GM06990 (cell line): ENCODE data around the gene SLC44A1.

Experiments used
- DNase-seq: peaks from one replicate; pipeline ENCODE4 v3.0.0-alpha.2; 2011; ENCODE audit not compliant: insufficient read length; ENCODE audit errors: extremely low read depth
- H3K27me3 ChIP-seq: replicated peaks from 2 replicates; pipeline ENCODE4 v1.6.0; 2011; ENCODE audit warnings: low read length; ENCODE audit not compliant: control insufficient read depth, insufficient read depth
- H3K36me3 ChIP-seq: 2 replicates; pipeline ENCODE4 v1.5.1; 2011; ENCODE audit warnings: low read length; ENCODE audit not compliant: control insufficient read depth, insufficient read depth
- H3K4me3 ChIP-seq: replicated peaks from 2 replicates; pipeline ENCODE4 v1.5.1; 2011; ENCODE audit warnings: low read depth, mild to moderate bottlenecking, control low read depth, low read length
- CTCF ChIP-seq: IDR thresholded peaks from 2 replicates; pipeline ENCODE4 v1.5.1; 2011; ENCODE audit warnings: low read length, control low read depth, mild to moderate bottlenecking, inconsistent platforms; ENCODE audit not compliant: insufficient read depth, poor library complexity, severe bottlenecking

The SLC44A1 gene

GRCh38 chr9:105438141-105438806, 193.8 kb downstream of the SLC44A1 start:
- no peak for TF ChIP-seq CTCF
- no peak for DNase-seq
- H3K4me3 ChIP-seq = no peak overlapping the region

GRCh38 chr9:105439428-105439827, 195.0 kb downstream of the SLC44A1 start:
- TF ChIP-seq CTCF = no peak
- DNase-seq = no peak
- no peak overlapping the region for H3K4me3 ChIP-seq
- no peaks in the 10 kb centered on the region for H3K36me3 ChIP-seq
- no peaks in the 10 kb centered on the region for H3K27me3 ChIP-seq

More at GRCh38 chr9:105438141-105438806, 193.8 kb downstream of the SLC44A1 start:
- H3K36me3 ChIP-seq = no peaks in the 10 kb centered on the region
- no peaks in the 10 kb centered on the region for H3K27me3 ChIP-seq

GRCh38 chr9:105441616-105442160, 197.2 kb downstream of the SLC44A1 start:
- H3K27me3 ChIP-seq = no peaks in the 10 kb centered on the region
- no peak for DNase-seq
- H3K4me3 ChIP-seq = no peak overlapping the region
- no peak for TF ChIP-seq CTCF
- no peaks in the 10 kb centered on the region for H3K36me3 ChIP-seq

- Histone ChIP-seq H3K27me3 (no peaks in the 10 kb centered on the region), H3K4me3 (no peak overlapping the region), H3K36me3 (no peaks in the 10 kb centered on the region)
- no peak for TF ChIP-seq CTCF
- no peak for DNase-seq
Measured at GRCh38 chr9:105443121-105443520, 198.7 kb downstream of the SLC44A1 start.

GRCh38 chr9:105444130-105444529, 199.7 kb downstream of the SLC44A1 start:
- DNase-seq = no peak
- no peak for TF ChIP-seq CTCF
- H3K36me3 ChIP-seq = no peaks in the 10 kb centered on the region
- no peak overlapping the region for H3K4me3 ChIP-seq
- no peaks in the 10 kb centered on the region for H3K27me3 ChIP-seq
